HG03064 (cell line): Measurements from ENCODE around the gene SEMA3B.
A peak's percentile ranks its signal among the peaks of the same experiment; 100 is the strongest.

Source experiments
- ATAC-seq: cut with Tn5 transposase; IDR thresholded peaks from one replicate; pipeline ENCODE4 v1.9.1; 2021; ENCODE audit warnings: low read depth; ENCODE audit not compliant: unreplicated experiment

The SEMA3B gene

DNA sequence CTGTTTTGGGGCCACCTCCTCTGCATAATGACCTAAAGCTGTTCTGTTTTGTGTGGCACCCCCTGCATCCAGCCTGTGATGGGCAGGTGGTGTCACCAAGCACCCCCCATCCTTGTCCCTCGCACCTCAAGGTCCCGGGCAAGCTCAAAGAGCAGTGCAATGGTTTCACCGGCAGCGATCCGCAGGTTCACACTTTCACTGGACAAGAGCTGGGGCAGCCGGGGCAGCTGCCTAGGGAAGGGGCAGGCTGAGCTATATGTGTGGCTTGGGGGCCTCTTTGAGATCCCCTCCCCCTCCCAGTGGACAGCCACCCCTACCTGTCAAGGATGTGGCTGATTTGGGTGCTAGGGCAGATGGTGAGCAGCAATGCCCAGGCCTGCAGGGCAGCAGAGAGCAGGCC is 20.2 kb downstream of the SEMA3B start:
- no peak for ATAC-seq

DNA sequence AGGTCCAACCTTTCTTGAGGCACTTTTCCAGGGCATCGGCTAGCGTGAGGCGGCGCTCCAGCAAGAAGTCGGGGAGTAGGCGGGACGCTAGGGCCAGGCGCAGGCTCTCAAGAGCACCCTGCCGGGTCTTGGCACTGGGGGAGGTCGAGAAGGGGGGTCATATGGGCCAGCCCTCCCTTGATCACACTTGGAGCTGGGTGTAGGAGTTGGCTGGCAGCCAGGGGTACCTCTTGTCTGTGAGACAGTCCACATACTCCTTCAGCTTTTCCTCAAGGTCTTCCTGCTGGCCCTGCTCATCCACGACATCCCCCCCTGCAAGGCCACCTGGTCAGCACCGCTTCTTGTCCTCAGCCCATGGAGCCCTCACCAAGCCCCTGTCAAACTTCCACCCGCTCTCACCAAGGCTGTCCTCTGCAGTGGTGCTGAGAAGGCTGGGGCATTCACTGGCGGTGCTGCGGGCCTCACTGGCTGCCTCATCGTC is 21.3 kb downstream of the SEMA3B start:
- ATAC-seq = no peak

- peak; percentile 87 for ATAC-seq
Observed at GRCh38 chr3:50292159-50293078, 23.5 kb downstream of the SEMA3B start, which contains the start of gene IFRD2. TSS of gene IFRD2 (minus strand) at chr3:50292429. CDS start at chr3:50292274, 155 bp downstream.

- no peak for ATAC-seq
Observed at GRCh38 chr3:50293079-50293801, 24.3 kb downstream of the SEMA3B start.

DNA sequence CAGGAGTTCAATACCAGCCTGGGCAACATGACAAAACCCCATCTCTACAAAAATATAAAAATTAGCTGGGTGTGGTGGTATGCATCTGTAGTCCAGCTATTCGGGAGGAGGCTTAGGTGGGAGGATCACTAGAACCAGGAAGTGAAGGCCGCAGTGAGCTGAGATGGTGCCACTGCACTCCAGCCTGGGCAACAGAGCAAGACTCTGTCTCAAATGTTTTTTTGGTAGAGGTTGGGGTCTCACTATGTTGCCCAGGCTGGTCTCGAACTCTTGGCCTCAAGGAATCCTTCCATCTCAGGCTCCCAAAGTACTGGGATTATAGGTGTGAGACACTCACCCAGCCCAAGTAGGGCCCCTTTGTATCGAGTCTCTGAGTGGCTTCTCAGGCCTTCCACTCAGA is 25.1 kb downstream of the SEMA3B start:
- no peak for ATAC-seq

DNA sequence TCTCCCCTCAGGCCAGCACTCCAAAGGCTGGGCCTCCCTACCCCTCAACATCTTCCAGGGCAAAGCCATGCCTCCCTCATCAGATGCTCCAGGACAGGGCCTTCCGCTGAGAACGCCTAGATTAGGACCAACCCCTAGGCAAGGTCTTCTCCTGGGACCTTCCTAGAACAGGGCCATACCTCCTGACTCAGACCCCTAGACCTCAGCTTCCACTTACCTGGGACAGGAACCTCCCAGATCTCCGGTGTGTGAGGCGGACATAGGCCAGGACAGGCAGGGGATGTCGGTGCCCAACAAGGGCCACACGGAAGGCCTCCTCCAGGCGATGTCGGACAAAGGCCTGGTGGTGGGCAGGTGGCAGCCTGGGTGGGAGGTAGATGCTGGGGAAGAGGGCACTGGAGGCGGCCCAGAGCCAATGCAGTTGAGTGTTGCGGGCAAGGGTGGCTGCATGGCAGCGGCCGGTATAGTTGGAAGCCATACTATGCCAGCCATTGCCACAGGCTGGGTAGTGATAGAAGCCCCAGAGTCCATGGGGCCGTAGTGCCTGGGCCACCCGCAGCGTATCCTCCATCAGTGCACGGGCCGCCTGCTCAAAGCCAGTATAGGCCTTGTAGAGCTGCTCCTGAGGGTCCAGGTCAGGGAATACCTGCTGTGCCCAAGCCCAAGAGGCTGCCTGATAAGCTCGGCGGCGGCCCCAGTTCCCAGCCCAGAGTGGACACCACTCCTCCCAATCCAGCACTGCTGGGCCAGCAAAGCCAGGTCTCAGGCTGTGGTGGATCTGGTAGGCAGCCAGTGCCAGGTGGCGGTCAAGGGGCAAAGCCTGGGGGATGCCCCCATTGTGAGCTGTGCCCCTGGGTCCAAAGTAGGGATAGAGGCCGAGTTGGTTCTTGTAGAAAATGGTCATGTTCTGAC is 25.8 kb downstream of the SEMA3B start:
- ATAC-seq = no peak

DNA sequence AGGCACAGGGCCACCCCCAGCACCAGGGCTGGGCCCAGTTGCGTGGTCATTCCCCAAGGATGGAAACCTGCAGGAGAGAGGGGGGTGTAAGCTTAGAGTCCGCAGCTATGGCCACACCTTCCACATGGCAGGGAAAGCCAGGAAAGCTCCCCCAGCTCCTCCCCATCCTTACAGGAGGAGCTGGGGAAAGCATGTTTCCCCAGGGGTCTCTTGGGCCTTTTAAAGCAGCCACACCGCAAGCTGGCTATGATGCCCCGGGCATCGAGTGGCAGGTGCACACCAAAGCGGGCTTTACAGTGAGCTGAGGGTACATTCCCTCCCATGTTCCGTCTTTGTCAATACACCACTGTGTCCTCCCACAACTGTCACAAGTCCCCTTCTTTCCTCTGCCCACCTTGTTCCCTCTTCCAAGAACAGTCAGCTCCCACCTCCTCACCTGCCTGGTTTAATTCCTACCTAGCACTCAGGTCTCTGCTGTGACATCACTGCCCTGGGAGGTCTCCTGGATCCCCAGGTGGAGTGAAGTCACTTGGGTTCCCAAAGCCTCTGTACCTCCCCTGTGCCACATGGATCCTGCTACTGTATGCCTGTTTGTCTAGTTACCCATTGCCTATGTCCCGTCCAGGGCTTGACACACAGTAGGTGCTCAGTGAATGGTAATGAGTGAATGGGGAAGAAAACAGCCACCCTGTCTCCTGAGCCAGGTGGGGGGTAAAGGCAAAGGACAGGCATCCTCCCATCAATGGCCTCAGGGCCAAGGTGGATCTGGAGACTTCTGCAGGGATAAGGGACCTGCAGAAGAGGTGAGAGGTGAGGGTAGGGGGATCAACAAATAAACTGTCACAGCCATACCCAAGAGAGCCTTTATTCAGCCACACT is 26.8 kb downstream of the SEMA3B start:
- ATAC-seq = no peak

DNA sequence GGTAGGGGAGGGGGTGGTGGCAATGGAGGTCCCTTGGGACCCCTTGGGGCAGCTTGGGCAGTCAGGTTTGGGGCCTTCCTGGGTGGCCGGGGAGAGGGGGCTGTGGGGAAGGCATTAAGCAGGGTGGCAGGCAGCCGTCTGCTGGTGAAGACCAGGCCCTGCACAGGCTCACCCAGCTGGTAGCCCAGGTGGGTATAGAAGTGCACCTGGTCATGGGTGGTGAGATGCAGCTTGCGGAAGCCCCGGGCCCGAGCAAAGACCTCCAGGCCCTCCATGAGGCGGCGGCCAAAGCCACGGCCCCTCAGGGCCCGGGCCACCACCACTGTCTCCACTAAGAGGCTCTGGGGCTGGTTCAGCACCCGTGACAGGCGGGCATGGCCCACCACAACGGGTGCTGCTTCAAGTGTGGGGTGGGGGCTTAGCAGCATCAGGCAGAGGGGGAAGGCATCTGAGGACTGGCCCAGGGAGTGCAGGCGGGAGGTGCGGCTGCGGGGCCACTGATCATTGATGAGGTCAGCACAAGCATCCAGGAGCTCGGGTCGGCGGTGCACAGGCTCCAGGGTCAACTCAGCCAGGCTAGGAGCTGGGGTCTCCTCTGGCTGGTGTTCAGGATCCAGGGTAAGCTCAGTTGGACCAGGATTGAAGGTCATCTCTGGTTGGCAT is 27.9 kb downstream of the SEMA3B start:
- no peak for ATAC-seq

DNA sequence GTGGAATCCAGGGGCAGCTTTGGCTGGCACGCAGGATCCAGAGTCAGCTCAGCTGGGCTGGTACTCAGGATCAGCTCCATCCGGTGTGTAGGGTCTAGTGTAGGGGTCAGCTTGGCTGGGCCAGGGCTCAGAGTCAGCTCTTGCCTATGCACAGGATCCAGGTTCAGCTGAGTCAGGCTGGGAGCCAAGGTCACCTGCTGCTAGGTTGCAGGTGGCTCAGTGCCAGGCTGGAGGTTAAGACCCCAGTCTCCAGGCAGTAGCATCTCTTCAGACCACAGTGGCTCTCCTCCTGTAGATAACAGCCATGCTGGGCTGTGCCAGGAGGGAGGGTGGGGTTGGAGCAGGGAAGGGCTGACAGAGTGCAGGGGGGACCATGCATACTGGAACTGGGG is 28.4 kb downstream of the SEMA3B start:
- no peak for ATAC-seq

GRCh38 chr3:50297896-50298725 is 29.2 kb downstream of the SEMA3B start:
- no peak for ATAC-seq

GRCh38 chr3:50298836-50299637 is 30.1 kb downstream of the SEMA3B start, which contains the start of the genes HYAL3 and NAA80:
TSS of gene HYAL3 (minus strand) at chr3:50299405. CDS start at chr3:50295602, 3,803 bp downstream.
TSS of gene NAA80 (minus strand) at chr3:50299405. CDS start at chr3:50297463, 1,942 bp downstream.
- ATAC-seq = peak; percentile 80

GRCh38 chr3:50299638-50299928 is 30.6 kb downstream of the SEMA3B start:
- ATAC-seq = no peak

DNA sequence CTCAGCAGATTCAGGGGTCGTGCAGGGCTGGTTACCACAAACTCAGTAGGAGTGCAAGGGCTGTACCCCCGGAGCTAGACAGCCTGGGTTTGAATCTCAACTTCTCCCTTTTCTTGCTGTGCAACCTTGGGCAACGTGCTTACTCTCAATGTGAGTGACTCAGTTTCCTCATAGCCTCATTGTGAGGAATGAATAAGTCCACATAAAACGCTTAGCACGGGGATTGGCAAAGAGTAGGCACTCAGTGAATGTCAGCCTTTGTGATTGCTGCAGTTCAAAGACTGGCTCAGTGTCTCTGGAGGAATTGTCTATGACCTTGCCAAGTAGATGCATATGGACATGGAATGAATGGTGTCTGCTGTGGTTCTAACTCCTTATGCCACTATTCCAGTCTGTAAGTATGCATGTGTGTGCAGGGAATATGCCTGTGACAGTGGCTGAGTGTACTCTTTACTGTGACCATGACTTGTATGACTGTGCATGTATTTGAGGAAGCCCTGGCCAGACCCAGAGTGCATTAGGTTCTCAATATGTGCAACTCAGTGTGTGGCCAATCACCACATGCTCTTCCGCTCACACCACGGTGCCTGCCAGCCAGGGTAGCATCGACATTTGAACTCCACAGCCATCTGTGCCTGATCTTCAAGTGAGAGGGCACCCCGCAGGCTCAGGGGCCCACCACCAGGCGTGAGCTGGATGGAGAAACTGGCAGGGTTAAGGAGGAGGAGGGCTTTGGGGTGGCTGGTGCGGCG is 31.2 kb downstream of the SEMA3B start:
- no peak for ATAC-seq

GRCh38 chr3:50300681-50301254 is 31.8 kb downstream of the SEMA3B start:
- ATAC-seq = no peak

- ATAC-seq = no peak
Observed at GRCh38 chr3:50302095-50303012, 33.4 kb downstream of the SEMA3B start.
